Psoas muscle (tissue), 8 donors: ENCODE measurements around the gene SORCS3. TPM values are rescaled to one million over a fixed set of nuclear protein-coding genes. Genes with fewer than 3 reads are reported as not detected.

Experiments
- ATAC-seq, 4 donors: fragments of 200-7000 bp; cut with Tn5 transposase; one replicate each; pipeline ENCODE4 v1.9.1; 2020; ENCODE audit warnings: moderate library complexity in 3 of 4, mild to moderate bottlenecking in 2 of 4
- DNase-seq, 2 donors: peaks; one replicate each; pipeline ENCODE4 v3.0.0-alpha.2; 2020
- H3K27ac ChIP-seq: fragments of 200-600 bp; one replicate; pipeline ENCODE4 v1.8.0; 2022
- H3K27me3 ChIP-seq, 3 donors: fragments of 200-600 bp in 1 of 3; one replicate each; pipeline versions ENCODE4 v1.6.1 to v1.8.0; 2013 to 2022; ENCODE audit warnings: low read length in 2 of 3, mild to moderate bottlenecking in 2 of 3, moderate library complexity in 1 of 3; ENCODE audit not compliant: insufficient read depth in 3 of 3
- H3K36me3 ChIP-seq, 2 donors: fragments of 200-600 bp in 1 of 2; one replicate each; pipeline versions ENCODE4 v1.6.1 to v1.8.0; 2013 to 2022; ENCODE audit warnings: low read depth in 1 of 2, mild to moderate bottlenecking in 1 of 2, moderate library complexity in 1 of 2; ENCODE audit not compliant: insufficient read depth in 1 of 2
- H3K4me1 ChIP-seq: fragments of 200-600 bp; one replicate; pipeline ENCODE4 v1.8.0; 2022
- H3K4me3 ChIP-seq: fragments of 200-600 bp; one replicate; pipeline ENCODE4 v1.8.0; 2022; ENCODE audit warnings: mild to moderate bottlenecking
- H3K9me3 ChIP-seq: fragments of 200-600 bp; one replicate; pipeline ENCODE4 v1.8.0; 2022
- CTCF ChIP-seq: fragments of 200-600 bp; IDR thresholded peaks from one replicate; pipeline ENCODE4 v1.8.0; 2022; ENCODE audit warnings: antibody characterized with exemption
- WGBS, 3 donors: extraction: QIAGEN DNeasy Blood & Tissue Kit; methylation state at CpG; one replicate each; pipeline versions ENCODE4 v1.1.6 to v1.1.7; 2013; 5-methylcytosine and 5-hydroxymethylcytosine counted together
- intact Hi-C, 2 donors: fragments of 100-400 bp; cut with DNase I; formaldehyde crosslinking; loops; one replicate each; pipeline versions ENCODE4 v1.11.0 to v1.14.2; 2022
- polyA plus RNA-seq, 3 donors: library from polyadenylated mRNA; stranded (reverse); fragments of 200-250 nt; gene quantifications; one replicate each; pipeline ENCODE4 v1.2.3, GENCODE V29; 2013
- total RNA-seq, 4 donors: library from RNA; stranded (reverse); fragmentation: NEBNext Ultra II Directional in 2 of 4; extraction: Animal tissue kit (Norgen Biotek cat#: 25700) in 2 of 4; gene quantifications; one replicate each; pipeline versions ENCODE4 v1.2.1 to v1.2.4, GENCODE V29; 2021 to 2023
- donor health status: healthy with polysubstance abuse.
- donor health status: DM: no; HTN: no; CAD: no; lungs with moderate emphysema.
- donor health status: Bipolar disorder and iron deficiency.
- donor health status: healthy.
- donor health status: DM: yes; HTN: yes; CAD: no.
- donor health status: DM: no; HTN: no; CAD: no.
- donor health status: DM: no; HTN: no; CAD: no.
- donor health status: DM: yes; HTN: yes; CAD: no.

SORCS3 gene
- total and polyA plus RNA-seq, 7 donors: 0.01 TPM; not detected in 6

- no peak for TF ChIP-seq CTCF
Measured at GRCh38 chr10:105192146-105192545, 551.1 kb downstream of the SORCS3 start.

GRCh38 chr10:105192861-105193260, 551.8 kb downstream of the SORCS3 start:
- 74 to 82% (median 74%) methylated on average over 2 of the region's 2 CpGs for WGBS, 3 donors
- H3K9me3 ChIP-seq: no peaks in the 10 kb centered on the region
- H3K4me1 ChIP-seq: no peaks in the 10 kb centered on the region
- H3K27ac ChIP-seq: no peak overlapping the region
- ATAC-seq (no peak), DNase-seq (no peak)
- no peak overlapping the region for H3K4me3 ChIP-seq
- no peaks in the 10 kb centered on the region for H3K36me3 ChIP-seq
- intact Hi-C loops: no loop called here
- no peaks in the 10 kb centered on the region for H3K27me3 ChIP-seq
- TF ChIP-seq CTCF: no peak

More at GRCh38 chr10:105192146-105192545, 551.1 kb downstream of the SORCS3 start:
- no peak overlapping the region for H3K4me3 ChIP-seq
- no peak for ATAC-seq
- H3K27me3 ChIP-seq: no peaks in the 10 kb centered on the region
- H3K36me3 ChIP-seq: no peaks in the 10 kb centered on the region
- H3K27ac ChIP-seq: no peak overlapping the region
- H3K9me3 ChIP-seq: no peaks in the 10 kb centered on the region
- intact Hi-C loops: no loop called here
- WGBS, 3 donors: 80 to 84% (median 82%) methylated on average over 4 of the region's 4 CpGs
- H3K4me1 ChIP-seq: no peaks in the 10 kb centered on the region
- DNase-seq: no peak

DNA sequence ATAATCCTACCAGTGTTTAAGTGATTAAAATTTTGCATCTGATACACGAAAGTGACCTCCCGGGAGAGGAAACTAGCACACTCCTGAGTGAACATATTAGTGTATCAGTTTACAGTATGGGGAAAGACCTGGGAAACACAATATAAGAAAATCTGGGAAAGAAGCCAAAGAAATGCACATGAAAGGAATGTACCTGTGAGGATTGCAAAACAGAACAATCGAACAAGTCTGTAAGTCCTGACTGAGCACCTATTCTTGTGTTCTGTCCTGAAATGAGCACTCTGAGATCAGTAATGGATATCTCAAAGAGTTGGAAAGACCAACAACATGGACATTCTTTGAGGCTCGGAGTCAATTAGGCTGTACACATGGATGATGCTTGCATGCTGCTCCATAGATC, 554.7 kb downstream of the SORCS3 start:
- no peak for ATAC-seq
- H3K9me3 ChIP-seq: no peaks in the 10 kb centered on the region
- no peaks in the 10 kb centered on the region for H3K27me3 ChIP-seq
- WGBS, 3 donors: 48 to 54% (median 53%) methylated on average over 4 of the region's 4 CpGs
- intact Hi-C loops: no loop called here
- H3K4me1 ChIP-seq: no peaks in the 10 kb centered on the region
- H3K4me3 ChIP-seq: no peak overlapping the region
- no peak for TF ChIP-seq CTCF
- DNase-seq: no peak
- no peak overlapping the region for H3K27ac ChIP-seq
- H3K36me3 ChIP-seq: no peaks in the 10 kb centered on the region

DNA sequence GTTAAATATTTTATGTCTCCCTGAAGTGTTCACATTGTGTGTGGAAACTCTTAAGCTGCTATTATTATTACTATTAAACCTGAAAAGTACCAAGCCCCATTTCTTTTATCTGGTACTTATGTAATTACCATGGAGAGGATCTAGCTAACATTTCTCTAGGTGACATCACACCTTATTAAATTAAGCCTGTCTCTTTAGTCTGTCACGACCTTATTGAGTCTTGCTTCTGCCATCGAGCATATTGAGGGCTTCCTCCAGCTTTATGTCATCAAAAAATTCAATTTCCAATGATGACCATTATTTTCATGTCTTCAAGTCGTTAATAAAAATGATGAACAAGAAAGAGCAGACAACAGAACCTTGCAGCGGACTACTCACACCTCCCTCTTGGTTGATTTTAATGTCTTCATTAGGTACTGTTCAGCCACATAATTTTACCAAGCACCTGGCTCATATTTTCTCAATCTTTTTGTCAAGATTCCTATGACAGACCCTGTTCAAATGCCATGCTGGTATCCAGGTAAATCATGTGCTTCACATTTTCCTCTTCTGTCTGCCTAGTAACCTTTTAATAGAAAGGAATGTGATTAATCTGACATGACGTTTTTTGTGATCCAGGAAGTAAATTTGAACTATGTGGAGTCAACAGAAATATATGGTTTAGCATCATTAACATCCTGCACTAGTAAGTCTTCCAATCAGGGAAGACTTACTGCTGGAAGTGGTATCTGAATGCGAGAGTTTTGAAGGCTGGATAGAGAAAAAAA, 556.7 kb downstream of the SORCS3 start:
- 57 to 60% (median 59%) methylated on average over 6 of the region's 6 CpGs for WGBS, 3 donors
- TF ChIP-seq CTCF: no peak
- intact Hi-C loops: no loop called here
- no peaks in the 10 kb centered on the region for H3K4me1 ChIP-seq
- no peaks in the 10 kb centered on the region for H3K36me3 ChIP-seq
- DNase-seq (no peak), ATAC-seq (no peak)
- H3K27me3 ChIP-seq: no peaks in the 10 kb centered on the region
- H3K4me3 ChIP-seq: no peak overlapping the region
- no peaks in the 10 kb centered on the region for H3K9me3 ChIP-seq
- H3K27ac ChIP-seq: no peak overlapping the region

GRCh38 chr10:105206616-105207015, 565.5 kb downstream of the SORCS3 start:
- Histone ChIP-seq H3K27ac (no peak overlapping the region), H3K36me3 (no peaks in the 10 kb centered on the region), H3K9me3 (no peaks in the 10 kb centered on the region), H3K4me1 (no peaks in the 10 kb centered on the region), H3K4me3 (no peak overlapping the region), H3K27me3 (no peaks in the 10 kb centered on the region)
- ATAC-seq: no peak
- no peak for TF ChIP-seq CTCF
- DNase-seq: no peak
- intact Hi-C loops: no loop called here
